Thoracic aorta (tissue), 2 donors: Measurements from ENCODE around the gene KRTAP10-12. TPM values are rescaled to one million over a fixed set of nuclear protein-coding genes. Genes with fewer than 3 reads are reported as not detected.

ENCODE experiments used
- ATAC-seq: fragments of 150-250 bp; one replicate; pipeline ENCODE4 v1.8.0; 2017; ENCODE audit warnings: low read depth; ENCODE audit not compliant: insufficient number of reproducible peaks, low FRiP score
- DNase-seq: peaks from one replicate; pipeline ENCODE4 v3.0.0-alpha.2; 2020; ENCODE audit warnings: low spot score
- H3K27ac ChIP-seq, 2 donors: fragments of 200-600 bp; sonication (generic); 1 replicate in 1 of 2; 2 replicates in 1 of 2; pipeline ENCODE4 v1.5.1; 2016; ENCODE audit warnings: mild to moderate bottlenecking in 2 of 2, moderate library complexity in 2 of 2
- H3K27me3 ChIP-seq: fragments of 200-600 bp; sonication (generic); replicated peaks from 2 replicates; pipeline ENCODE4 v1.6.0; 2016; ENCODE audit warnings: mild to moderate bottlenecking; ENCODE audit not compliant: insufficient read depth
- H3K36me3 ChIP-seq: fragments of 200-600 bp; sonication (generic); one replicate; pipeline ENCODE4 v1.5.1; 2016
- H3K4me1 ChIP-seq, 2 donors: fragments of 200-600 bp; sonication (generic); 1 replicate in 1 of 2; 2 replicates in 1 of 2; pipeline versions ENCODE4 v1.5.1 to v1.6.0; 2016; ENCODE audit warnings: low read depth in 2 of 2, mild to moderate bottlenecking in 1 of 2; ENCODE audit not compliant: control insufficient read depth in 1 of 2
- H3K4me3 ChIP-seq: fragments of 200-600 bp; sonication (generic); 2 replicates; pipeline ENCODE4 v1.5.1; 2016; ENCODE audit warnings: mild to moderate bottlenecking
- H3K9me3 ChIP-seq: fragments of 200-600 bp; sonication (generic); 2 replicates; pipeline ENCODE4 v1.5.1; 2016
- CTCF ChIP-seq: fragments of 200-600 bp; sonication (generic); IDR thresholded peaks from one replicate; pipeline ENCODE4 v1.5.1; 2019; ENCODE audit warnings: antibody characterized with exemption
- total RNA-seq, 2 donors: library from RNA; depleted of rRNA; stranded (reverse); fragments of >200 nt; gene quantifications; one replicate each; pipeline versions ENCODE4 v1.1.0 to v1.2.3, GENCODE V29; 2016

Gene KRTAP10-12
- total RNA-seq, 2 donors from 2014 or later = not detected

GRCh38 chr21:44702111-44702972 lies 5.4 kb downstream of the KRTAP10-12 start:
- ATAC-seq = no peak
- Histone ChIP-seq H3K27ac (no peak overlapping the region), H3K27me3 (peaks cover 10% of the 10 kb centered on the region), H3K9me3 (no peaks in the 10 kb centered on the region), H3K4me3 (no peak overlapping the region), H3K4me1 (no peaks in the 10 kb centered on the region), H3K36me3 (no peaks in the 10 kb centered on the region)
- no peak for TF ChIP-seq CTCF
- DNase-seq = no peak

GRCh38 chr21:44702973-44703730 lies 6.2 kb downstream of the KRTAP10-12 start:
- TF ChIP-seq CTCF = no peak
- DNase-seq = no peak
- H3K27ac ChIP-seq = no peak overlapping the region
- no peaks in the 10 kb centered on the region for H3K36me3 ChIP-seq
- no peaks in the 10 kb centered on the region for H3K4me1 ChIP-seq
- ATAC-seq = no peak
- no peak overlapping the region for H3K4me3 ChIP-seq
- no peaks in the 10 kb centered on the region for H3K9me3 ChIP-seq
- H3K27me3 ChIP-seq = peaks cover 10% of the 10 kb centered on the region

- no peak overlapping the region for H3K4me3 ChIP-seq
- no peak for DNase-seq
- H3K9me3 ChIP-seq = no peaks in the 10 kb centered on the region
- H3K27ac ChIP-seq = no peak overlapping the region
- no peaks in the 10 kb centered on the region for H3K36me3 ChIP-seq
- no peaks in the 10 kb centered on the region for H3K4me1 ChIP-seq
- H3K27me3 ChIP-seq = peaks cover 10% of the 10 kb centered on the region
- TF ChIP-seq CTCF = no peak
- no peak for ATAC-seq
These were observed 7.0 kb downstream of the KRTAP10-12 start for GRCh38 chr21:44703731-44704635.

- Histone ChIP-seq H3K4me3 (no peak overlapping the region), H3K36me3 (no peaks in the 10 kb centered on the region), H3K9me3 (no peaks in the 10 kb centered on the region), H3K27me3 (peaks cover 10% of the 10 kb centered on the region), H3K4me1 (no peaks in the 10 kb centered on the region), H3K27ac (no peak overlapping the region)
- TF ChIP-seq CTCF = no peak
- DNase-seq (no peak), ATAC-seq (no peak)
These were observed 7.6 kb downstream of the KRTAP10-12 start for GRCh38 chr21:44704636-44705001.
